Measurements from ENCODE around the gene RANBP1. TPM values are rescaled to one million over a fixed set of nuclear protein-coding genes. Genes with fewer than 3 reads are reported as not detected.

Gene RANBP1
- total RNA-seq, 4 donors from 2014 or later, result 79.4 to 147 (median 120) TPM

DNA sequence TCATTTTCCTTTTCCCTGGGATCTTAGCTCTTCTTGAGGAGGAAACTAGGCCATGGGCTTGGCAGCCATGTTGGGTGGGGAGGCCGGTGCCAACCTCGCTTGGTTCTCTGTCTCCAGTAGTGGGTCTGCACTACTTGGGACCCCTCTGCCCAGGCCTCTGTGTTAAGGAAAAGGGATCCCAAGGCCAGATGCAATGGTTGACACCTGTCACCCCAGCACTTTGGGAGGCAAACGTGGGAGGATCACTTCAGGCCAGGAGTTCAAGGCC is 13.8 kb downstream of the RANBP1 start:
- DNase-seq (no peak), ATAC-seq (no peak)
- Histone ChIP-seq H3K27me3 (no peaks in the 10 kb centered on the region), H3K4me1 (peaks cover 23 to 42% of the 10 kb centered on the region in 2 donors), H3K4me3 (no peak overlapping the region), H3K36me3 (peaks cover 0 to 22% of the 10 kb centered on the region in 2 donors), H3K27ac (peak overlapping the region in 1 of 4 donors; percentile 99), H3K9me3 (no peaks in the 10 kb centered on the region)
- in situ Hi-C loops (cut with MboI; ENCODE audit: low sequenced_read_pairs in 4 of 4), result no loop called here
- intact Hi-C loops (cut with DNase I; ENCODE audit: low total_unique reads), result loop anchor here (1.0 to 5.0 kb wide), 3 partner anchors 49 to 157 kb away; partner anchors contain the start of genes DGCR8 and TANGO2
- no peak for TF ChIP-seq POLR2A (IDR thresholded peaks at IDR 0.05)
- TF ChIP-seq, protein P1, sequence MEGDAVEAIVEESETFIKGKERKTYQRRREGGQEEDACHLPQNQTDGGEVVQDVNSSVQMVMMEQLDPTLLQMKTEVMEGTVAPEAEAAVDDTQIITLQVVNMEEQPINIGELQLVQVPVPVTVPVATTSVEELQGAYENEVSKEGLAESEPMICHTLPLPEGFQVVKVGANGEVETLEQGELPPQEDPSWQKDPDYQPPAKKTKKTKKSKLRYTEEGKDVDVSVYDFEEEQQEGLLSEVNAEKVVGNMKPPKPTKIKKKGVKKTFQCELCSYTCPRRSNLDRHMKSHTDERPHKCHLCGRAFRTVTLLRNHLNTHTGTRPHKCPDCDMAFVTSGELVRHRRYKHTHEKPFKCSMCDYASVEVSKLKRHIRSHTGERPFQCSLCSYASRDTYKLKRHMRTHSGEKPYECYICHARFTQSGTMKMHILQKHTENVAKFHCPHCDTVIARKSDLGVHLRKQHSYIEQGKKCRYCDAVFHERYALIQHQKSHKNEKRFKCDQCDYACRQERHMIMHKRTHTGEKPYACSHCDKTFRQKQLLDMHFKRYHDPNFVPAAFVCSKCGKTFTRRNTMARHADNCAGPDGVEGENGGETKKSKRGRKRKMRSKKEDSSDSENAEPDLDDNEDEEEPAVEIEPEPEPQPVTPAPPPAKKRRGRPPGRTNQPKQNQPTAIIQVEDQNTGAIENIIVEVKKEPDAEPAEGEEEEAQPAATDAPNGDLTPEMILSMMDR (IDR thresholded peaks at IDR 0.05 in 4 of 5, conservative IDR thresholded peaks at IDR 0.05 in 1 of 5), result no peak

DNA sequence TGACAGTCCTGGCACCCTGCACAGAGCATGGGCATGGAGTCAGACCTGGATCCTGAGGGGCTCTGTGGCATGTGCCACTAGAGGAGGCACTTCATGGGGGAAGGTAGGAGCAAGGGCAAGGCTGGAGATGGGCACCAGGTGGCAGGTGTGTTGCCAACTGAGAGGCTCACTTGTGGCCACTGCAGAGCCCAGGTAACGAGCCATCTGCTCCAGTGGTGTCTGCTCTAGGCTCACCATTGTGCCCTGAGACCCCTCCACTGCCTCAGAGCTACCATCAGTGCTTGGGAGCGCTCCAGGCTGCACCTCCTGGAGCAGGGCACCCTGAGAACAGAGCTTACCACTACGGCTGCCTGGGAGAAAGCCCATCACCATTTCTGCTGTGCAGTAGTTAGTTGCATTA is 14.4 kb downstream of the RANBP1 start:
- intact Hi-C loops (cut with DNase I; ENCODE audit: low total_unique reads), result loop anchor here (1.0 to 5.0 kb wide), 2 partner anchors 50 to 108 kb away; partner anchors contain the start of genes DGCR8 and TANGO2
- in situ Hi-C loops (cut with MboI; ENCODE audit: low sequenced_read_pairs in 4 of 4), result no loop called here
- H3K9me3 ChIP-seq, result no peaks in the 10 kb centered on the region
- DNase-seq (no peak), ATAC-seq (no peak)
- H3K27me3 ChIP-seq, result no peaks in the 10 kb centered on the region
- H3K36me3 ChIP-seq, result peaks cover 0 to 21% of the 10 kb centered on the region in 2 donors
- H3K27ac ChIP-seq, result peak overlapping the region in 3 of 4 donors; percentile 98 to 99 (median 98)
- no peak for TF ChIP-seq POLR2A (IDR thresholded peaks at IDR 0.05)
- TF ChIP-seq, protein P1 (IDR thresholded peaks at IDR 0.05 in 4 of 5, conservative IDR thresholded peaks at IDR 0.05 in 1 of 5), result no peak
- H3K4me1 ChIP-seq, result peaks cover 27 to 48% of the 10 kb centered on the region in 2 donors
- H3K4me3 ChIP-seq, result peak overlapping the region in 2 of 4 donors; percentile 93 to 100

DNA sequence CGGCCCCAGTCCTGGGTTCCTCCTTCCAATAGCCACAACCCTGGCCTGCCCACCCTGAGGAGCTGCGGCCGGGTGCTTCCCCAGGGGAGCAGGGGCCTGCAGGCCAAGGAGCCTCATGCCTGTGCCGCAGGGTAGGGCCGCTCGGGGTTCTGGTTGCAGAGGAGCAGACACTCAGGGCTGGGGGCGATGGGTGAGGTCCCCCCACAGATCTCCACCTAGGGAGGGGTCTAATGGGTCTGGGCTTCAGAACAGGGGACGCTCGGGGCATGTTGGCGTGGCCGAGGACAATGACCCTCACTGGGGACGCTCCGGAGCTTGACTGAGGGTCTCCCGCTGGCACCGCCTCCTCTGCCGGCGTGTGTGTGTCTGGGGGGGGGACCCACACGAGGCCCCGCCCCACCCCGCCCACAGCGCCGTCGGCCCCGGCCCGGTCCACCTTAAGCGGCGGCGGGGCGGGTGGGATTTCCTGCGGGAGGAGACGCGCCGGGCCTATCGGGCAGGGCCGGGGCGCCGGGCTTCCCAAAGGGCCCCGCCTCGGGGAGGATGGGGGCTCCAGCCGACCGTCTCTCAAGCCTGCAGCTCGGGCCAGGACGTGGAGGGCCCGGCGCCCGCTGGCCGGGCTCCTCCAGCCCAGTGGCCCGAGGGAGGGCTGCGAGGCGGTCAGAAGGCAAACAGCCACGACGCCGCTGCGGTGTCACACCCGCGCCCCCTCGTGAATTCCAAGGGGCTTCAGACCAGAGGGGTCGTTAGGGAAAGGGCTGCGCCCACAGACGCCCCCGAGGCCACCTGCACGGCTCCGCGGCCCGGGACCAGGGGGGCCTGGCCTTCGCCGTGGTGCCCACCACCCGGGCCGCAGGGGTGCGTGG is 15.1 kb downstream of the RANBP1 start:
- Histone ChIP-seq H3K36me3 (peaks cover 0 to 14% of the 10 kb centered on the region in 2 donors), H3K27ac (peak overlapping the region; percentile 94 to 99 (median 98)), H3K27me3 (no peaks in the 10 kb centered on the region), H3K4me1 (peaks cover 26 to 50% of the 10 kb centered on the region in 2 donors), H3K4me3 (peak overlapping the region; percentile 78 to 100 (median 95)), H3K9me3 (no peaks in the 10 kb centered on the region)
- ATAC-seq (peak; percentile 81 to 83), DNase-seq (peak; percentile 81 to 87)
- in situ Hi-C loops (cut with MboI; ENCODE audit: low sequenced_read_pairs in 4 of 4) (no loop called here), intact Hi-C loops (cut with DNase I; ENCODE audit: low total_unique reads) (loop anchor here (1.0 to 5.0 kb wide), 3 partner anchors 14 to 109 kb away; partner anchors contain the start of genes DGCR8, TANGO2 and TRMT2A)
- TF ChIP-seq POLR2A (IDR thresholded peaks at IDR 0.05), result peak in 1 of 2 donors; percentile 22
- TF ChIP-seq, protein P1 (IDR thresholded peaks at IDR 0.05 in 4 of 5, conservative IDR thresholded peaks at IDR 0.05 in 1 of 5), result no peak

DNA sequence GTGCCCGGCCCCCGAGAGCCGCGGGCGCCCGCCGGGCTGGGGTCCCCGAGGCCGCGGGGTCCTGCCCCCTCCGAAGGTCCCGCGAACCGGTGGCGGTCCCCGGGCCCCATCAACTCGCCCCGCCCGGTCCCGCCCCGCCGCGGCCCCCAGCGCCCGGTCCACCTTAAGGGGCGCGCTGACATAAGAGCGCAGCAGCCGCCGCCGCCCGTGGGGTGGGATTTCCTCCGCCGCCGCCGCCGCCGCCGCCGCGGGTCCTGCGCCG is 15.6 kb downstream of the RANBP1 start, which contains the start of gene ZDHHC8:
Gene ZDHHC8, plus strand, starts transcription at position 208 of the 262 bp plus-strand sequence. CDS start 144 bp downstream, outside the sequence.
- no peak for DNase-seq
- in situ Hi-C loops (cut with MboI; ENCODE audit: low sequenced_read_pairs in 4 of 4), result no loop called here

More for the DNA sequence above, 15.6 kb downstream of the RANBP1 start, which contains the start of gene ZDHHC8:
- Histone ChIP-seq H3K4me1 (peaks cover 28 to 53% of the 10 kb centered on the region in 2 donors), H3K27me3 (no peaks in the 10 kb centered on the region), H3K36me3 (peaks cover 0 to 9% of the 10 kb centered on the region in 2 donors), H3K27ac (peak within 1 kb of the TSS; percentile 94 to 99 (median 98)), H3K9me3 (no peaks in the 10 kb centered on the region), H3K4me3 (peak within 1 kb of the TSS; percentile 93 to 100 (median 98))
- intact Hi-C loops (cut with DNase I; ENCODE audit: low total_unique reads), result loop anchor here (1.0 to 5.0 kb wide), 2 partner anchors 14 to 109 kb away; partner anchors contain the start of genes TANGO2 and TRMT2A
- peak; percentile 82 to 84 for ATAC-seq
- TF ChIP-seq, protein P1 (IDR thresholded peaks at IDR 0.05 in 4 of 5, conservative IDR thresholded peaks at IDR 0.05 in 1 of 5), result no peak
- no peak for TF ChIP-seq POLR2A (IDR thresholded peaks at IDR 0.05)

All from gastrocnemius medialis (tissue), 4 donors.